H1 (cell line): ENCODE measurements around the gene EIF4EBP2. TPM values are rescaled to one million over a fixed set of nuclear protein-coding genes. Genes with fewer than 3 reads are reported as not detected.
A peak's percentile ranks its signal among the peaks of the same experiment; 100 is the strongest.

Source experiments
- CTCF ChIA-PET: fragments of 300-600 bp; sonication (Branson Sonifier 250); formaldehyde crosslinking; loops from one replicate; lab custom pipeline; 2021; ENCODE audit not compliant: partially characterized antibody; lab: Charles Lee
- POLR2A ChIA-PET: fragments of 300-600 bp; sonication (Branson Sonifier 250); formaldehyde crosslinking; loops from one replicate; lab custom pipeline; 2021; ENCODE audit warnings: inconsistent platforms; ENCODE audit not compliant: partially characterized antibody; lab: Charles Lee
- DNase-seq, 2 experiments: peaks; one replicate each; pipeline versions ENCODE4 v3.0.0 to v3.0.0-alpha.2; 2010 to 2022; ENCODE audit warnings: low spot score in 2 of 2, low read depth in 1 of 2, mixed read lengths in 1 of 2
- FAIRE-seq: peaks from 2 replicates; lab custom pipeline; 2011; peaks lifted over from hg19 to GRCh38; lab: Jason Lieb, UNC
- H2AFZ ChIP-seq: 2 replicates; pipeline ENCODE4 v1.8.1; 2012; ENCODE audit warnings: low read length, inconsistent platforms
- H2AK5ac ChIP-seq: 2 replicates; pipeline ENCODE4 v1.6.1; 2013; ENCODE audit warnings: low read depth, low read length
- H2BK120ac ChIP-seq: replicated peaks from 2 replicates; pipeline ENCODE3; 2013; ENCODE audit warnings: low read depth, low read length, inconsistent platforms
- H2BK12ac ChIP-seq: 2 replicates; pipeline ENCODE4 v1.6.1; 2013; ENCODE audit warnings: low read depth, low read length
- H2BK15ac ChIP-seq: 2 replicates; pipeline ENCODE4 v1.6.1; 2013; ENCODE audit warnings: low read length
- H2BK20ac ChIP-seq: 2 replicates; pipeline ENCODE4 v1.6.1; 2013; ENCODE audit warnings: low read length
- H2BK5ac ChIP-seq: 2 replicates; pipeline ENCODE4 v1.6.1; 2013; ENCODE audit warnings: low read depth, low read length
- H3K14ac ChIP-seq: 2 replicates; pipeline ENCODE4 v1.6.1; 2013; ENCODE audit warnings: inconsistent platforms; ENCODE audit not compliant: insufficient read length
- H3K18ac ChIP-seq: 2 replicates; pipeline ENCODE4 v1.6.1; 2013; ENCODE audit warnings: low read length; ENCODE audit errors: extremely low read depth
- H3K23ac ChIP-seq: 2 replicates; pipeline ENCODE4 v1.6.1; 2013; ENCODE audit warnings: inconsistent platforms; ENCODE audit not compliant: insufficient read length
- H3K23me2 ChIP-seq: 2 replicates; pipeline ENCODE4 v1.6.1; 2013; ENCODE audit warnings: low read depth, low read length
- H3K27ac ChIP-seq: 2 replicates; pipeline ENCODE4 v1.6.1; 2011; ENCODE audit warnings: low read depth, low read length, inconsistent platforms
- H3K27me3 ChIP-seq, 4 experiments: replicated peaks in 1 of 4; 1 replicate in 1 of 4; 2 replicates in 3 of 4; pipeline versions ENCODE4 v1.6.1 to v1.8.1; 2011 to 2013; ENCODE audit warnings: low read length in 3 of 4, mild to moderate bottlenecking in 3 of 4, inconsistent platforms in 2 of 4, mixed read lengths in 2 of 4, moderate library complexity in 1 of 4; ENCODE audit not compliant: control insufficient read depth in 3 of 4, insufficient read depth in 3 of 4; ENCODE audit errors: extremely low read depth in 1 of 4
- H3K36me3 ChIP-seq, 4 experiments: 2 replicates each; pipeline versions ENCODE4 v1.6.1 to v1.8.1; 2011 to 2013; ENCODE audit warnings: mild to moderate bottlenecking in 4 of 4, low read length in 3 of 4, moderate library complexity in 2 of 4, control low read depth in 1 of 4, inconsistent platforms in 1 of 4; ENCODE audit not compliant: insufficient read depth in 4 of 4, control insufficient read depth in 2 of 4
- H3K4ac ChIP-seq: replicated peaks from 2 replicates; pipeline ENCODE3; 2013; ENCODE audit warnings: low read length, low read depth, mixed read lengths, inconsistent platforms; ENCODE audit not compliant: insufficient read length
- H3K4me1 ChIP-seq, 4 experiments: replicated peaks in 1 of 4; 1 replicate in 1 of 4; 2 replicates in 3 of 4; pipeline versions ENCODE4 v1.6.1 to v1.8.1; 2011 to 2013; ENCODE audit warnings: low read length in 3 of 4, inconsistent platforms in 2 of 4, mixed read lengths in 1 of 4; ENCODE audit not compliant: insufficient read depth in 4 of 4, control insufficient read depth in 3 of 4
- H3K4me2 ChIP-seq, 2 experiments: 2 replicates each; pipeline versions ENCODE4 v1.6.1 to v1.8.1; 2011 to 2013; ENCODE audit warnings: low read depth in 2 of 2, low read length in 2 of 2, control low read depth in 1 of 2, inconsistent platforms in 1 of 2, mild to moderate bottlenecking in 1 of 2; ENCODE audit not compliant: insufficient read depth in 1 of 2
- H3K4me3 ChIP-seq, 4 experiments: fragments of 200-600, 300-600 bp in 1 of 4; sonication (generic), shearing (Covaris generic), sonication (Bioruptor Twin) in 1 of 4; 2 replicates each; pipeline versions ENCODE4 v1.5.1 to v1.8.1; 2011 to 2016; ENCODE audit warnings: low read length in 4 of 4, low read depth in 3 of 4, control low read depth in 2 of 4, inconsistent platforms in 2 of 4, mild to moderate bottlenecking in 2 of 4, mixed read lengths in 1 of 4, moderate library complexity in 1 of 4; ENCODE audit not compliant: insufficient read depth in 2 of 4; ENCODE audit errors: extremely low read depth in 1 of 4
- H3K56ac ChIP-seq: replicated peaks from 2 replicates; pipeline ENCODE3; 2013; ENCODE audit warnings: low read depth, mild to moderate bottlenecking, mixed read lengths, low read length, inconsistent platforms; ENCODE audit not compliant: insufficient read length
- H3K79me1 ChIP-seq: 2 replicates; pipeline ENCODE4 v1.6.1; 2013; ENCODE audit warnings: low read depth, low read length, control low read depth
- H3K79me2 ChIP-seq, 2 experiments: 2 replicates each; pipeline versions ENCODE4 v1.6.1 to v1.8.1; 2012 to 2013; ENCODE audit warnings: low read length in 2 of 2, mild to moderate bottlenecking in 2 of 2, inconsistent platforms in 1 of 2; ENCODE audit not compliant: insufficient read depth in 2 of 2, control insufficient read depth in 1 of 2
- H3K9ac ChIP-seq, 4 experiments: replicated peaks in 1 of 4; 1 replicate in 1 of 4; 2 replicates in 3 of 4; pipeline versions ENCODE4 v1.6.1 to v1.8.1; 2011 to 2013; ENCODE audit warnings: low read depth in 3 of 4, low read length in 3 of 4, control low read depth in 2 of 4, mild to moderate bottlenecking in 2 of 4, moderate library complexity in 2 of 4, inconsistent platforms in 1 of 4; ENCODE audit errors: extremely low read depth in 1 of 4
- H3K9me3 ChIP-seq, 2 experiments: 2 replicates each; pipeline versions ENCODE4 v1.6.1 to v1.8.1; 2012 to 2013; ENCODE audit warnings: mild to moderate bottlenecking in 2 of 2, moderate library complexity in 2 of 2, control low read depth in 1 of 2, inconsistent platforms in 1 of 2, low read depth in 1 of 2, low read length in 1 of 2, mixed read lengths in 1 of 2; ENCODE audit not compliant: insufficient read depth in 2 of 2
- H4K20me1 ChIP-seq, 2 experiments: replicated peaks in 1 of 2; 2 replicates each; pipeline versions ENCODE3 to v1.8.1; 2011 to 2013; ENCODE audit warnings: inconsistent platforms in 2 of 2, low read length in 2 of 2, mild to moderate bottlenecking in 1 of 2; ENCODE audit not compliant: insufficient read depth in 2 of 2, control insufficient read depth in 1 of 2
- H4K5ac ChIP-seq: 2 replicates; pipeline ENCODE4 v1.6.1; 2013; ENCODE audit warnings: low read length, low read depth, mixed read lengths, inconsistent platforms; ENCODE audit not compliant: insufficient read length
- H4K8ac ChIP-seq: 2 replicates; pipeline ENCODE4 v1.8.0; 2013; ENCODE audit warnings: mild to moderate bottlenecking, moderate library complexity, low read length, inconsistent platforms; ENCODE audit not compliant: insufficient read depth; ENCODE audit errors: extremely low read depth
- H4K91ac ChIP-seq: replicated peaks from 2 replicates; pipeline ENCODE3; 2013; ENCODE audit warnings: low read length, mixed read lengths, inconsistent platforms; ENCODE audit not compliant: insufficient read length
- BACH1 ChIP-seq: IDR thresholded peaks from 2 replicates; pipeline ENCODE4 v1.6.1; 2012; ENCODE audit warnings: low read length, improper control_type of control experiment
- CHD1 ChIP-seq: IDR thresholded peaks from 2 replicates; pipeline ENCODE4 v1.6.1; 2012; ENCODE audit warnings: low read depth, low read length, improper control_type of control experiment
- HDAC2 ChIP-seq, 2 experiments: fragments of 300-600 bp in 1 of 2; sonication (generic) in 1 of 2; IDR thresholded peaks; 2 replicates each; pipeline ENCODE4 v1.6.1; 2011 to 2012; ENCODE audit warnings: low read depth in 2 of 2, low read length in 2 of 2, mild to moderate bottlenecking in 2 of 2, moderate library complexity in 2 of 2, borderline replicate concordance in 1 of 2, inconsistent platforms in 1 of 2
- JUN ChIP-seq: IDR thresholded peaks from 2 replicates; pipeline ENCODE4 v1.6.1; 2011; ENCODE audit warnings: low read depth, mild to moderate bottlenecking, improper control_type of control experiment, low read length
- KDM4A ChIP-seq: IDR thresholded peaks from one replicate; pipeline ENCODE4 v1.7.1; 2012; ENCODE audit warnings: low read depth, mild to moderate bottlenecking, moderate library complexity, low read length, inconsistent platforms; ENCODE audit not compliant: severe bottlenecking
- MAFK ChIP-seq: IDR thresholded peaks from 2 replicates; pipeline ENCODE4 v1.6.1; 2012; ENCODE audit warnings: low read depth, mild to moderate bottlenecking, improper control_type of control experiment, low read length
- RAD21 ChIP-seq, 2 experiments: IDR thresholded peaks in 1 of 2; conservative IDR thresholded peaks in 1 of 2; 2 replicates each; pipeline ENCODE4 v1.6.1; 2011; ENCODE audit warnings: low read depth in 2 of 2, low read length in 2 of 2, improper control_type of control experiment in 1 of 2, inconsistent platforms in 1 of 2, mild to moderate bottlenecking in 1 of 2, moderate library complexity in 1 of 2
- RBBP5 ChIP-seq: IDR thresholded peaks from 2 replicates; pipeline ENCODE4 v1.7.1; 2012; ENCODE audit warnings: low read depth, mild to moderate bottlenecking, inconsistent platforms, low read length, moderate library complexity, borderline replicate concordance
- SAP30 ChIP-seq: fragments of 300-600 bp; sonication (generic); IDR thresholded peaks from 2 replicates; pipeline ENCODE4 v1.7.1; 2012; ENCODE audit warnings: low read length, moderate library complexity, mild to moderate bottlenecking, inconsistent platforms; ENCODE audit not compliant: insufficient read depth, insufficient replicate concordance
- ZNF274 ChIP-seq: IDR thresholded peaks from 2 replicates; pipeline ENCODE4 v1.7.0; 2012; ENCODE audit warnings: low read length, borderline replicate concordance; ENCODE audit errors: extremely low read depth
- WGBS, 2 experiments: shearing (Covaris generic) in 1 of 2; methylation state at CpG; one replicate each; pipeline versions ENCODE4 v1.1.6 to v1.1.7; 2013 to 2015; ENCODE audit warnings: low lambda C conversion rate in 2 of 2, mixed read lengths in 2 of 2, inconsistent platforms in 1 of 2, low coverage in 1 of 2, missing lambda C conversion rate in 1 of 2; ENCODE audit not compliant: insufficient replicate concordance in 2 of 2, insufficient coverage in 1 of 2, insufficient read length in 1 of 2; ENCODE audit errors: extremely low coverage in 1 of 2, missing lambda C conversion rate in 1 of 2; 5-methylcytosine and 5-hydroxymethylcytosine counted together
- polyA plus RNA-seq, 7 experiments: library from polyadenylated mRNA; depleted of rRNA in 3 of 7; stranded (reverse) in 5 of 7; unstranded in 2 of 7; fragments of >200 nt in 5 of 7; fragments of 200-250 nt in 2 of 7; gene quantifications; 1 replicate in 5 of 7; 2 replicates in 1 of 7; 4 replicates in 1 of 7; pipeline versions ENCODE4 v1.2.1 to v1.2.3, GENCODE V29; 2011 to 2013; ENCODE audit warnings: missing spikeins in 2 of 7, mixed read lengths in 2 of 7
- total RNA-seq: library from RNA; stranded (reverse); fragmentation: NEBNext Ultra II Directional; extraction: Animal tissue kit (Norgen Biotek cat#: 25700); gene quantifications from 2 replicates; pipeline ENCODE4 v1.2.1, GENCODE V29; 2021

The EIF4EBP2 gene
- total and polyA plus RNA-seq, 2 of the 8 experiments (the other 6 are each of a cell fraction or from before 2014, with no cell fraction given): 55.3 to 144 TPM

- no peak overlapping the region for H3K56ac ChIP-seq
- H4K20me1 ChIP-seq: no peaks in the 10 kb centered on the region
- POLR2A ChIA-PET: interaction anchor here (1.1 to 2.1 kb wide), 5 partner anchors 10 to 54 kb away, joined by 3 to 5 read pairs (median 3); no protein-coding TSS in a partner anchor
- H2AFZ ChIP-seq: no peak overlapping the region; the same call in 1 of the 2 replicates
- no peaks in the 10 kb centered on the region; a peak in 1 of 8 replicates for H3K36me3 ChIP-seq
- peak overlapping the region; percentile 51; the same call in 1 of the 2 replicates for H4K8ac ChIP-seq
- H3K9me3 ChIP-seq: no peaks in the 10 kb centered on the region
- peak overlapping the region; percentile 23 to 68 (median 54) for H3K4me3 ChIP-seq
- peaks cover 12% of the 10 kb centered on the region; the same call in 1 of the 2 replicates for H3K23me2 ChIP-seq
- no peak overlapping the region for H4K5ac ChIP-seq
- peak in 1 of 2 experiments; percentile 73 for DNase-seq
- CTCF ChIA-PET: interaction anchor here (0.6 to 43.0 kb wide), 7 partner anchors 11 to 342 kb away, joined by 3 to 908 read pairs (median 4); partner anchors contain the start of gene PALD1
- H3K27me3 ChIP-seq: peaks cover 21 to 49% (median 48%) of the 10 kb centered on the region in 4 experiments
- no peaks in the 10 kb centered on the region for H3K79me1 ChIP-seq
- H3K23ac ChIP-seq: no peak overlapping the region
- H2BK12ac ChIP-seq: peak overlapping the region; percentile 75; the same call in 1 of the 2 replicates
- no peak overlapping the region for H4K91ac ChIP-seq
- H3K14ac ChIP-seq: no peak overlapping the region
- 2% methylated on average over 36 of the region's 62 CpGs; no CpG with 5 or more reads in 1 of the 2 experiments for WGBS, 2 experiments
- peak overlapping the region; percentile 57 to 81 for H3K4me2 ChIP-seq
- no peak overlapping the region for H2BK20ac ChIP-seq
- H3K9ac ChIP-seq: no peak overlapping the region; a peak in 1 of 7 replicates
- FAIRE-seq: no peak
- peaks cover 10 to 39% (median 23%) of the 10 kb centered on the region in 4 experiments for H3K4me1 ChIP-seq
- H3K27ac ChIP-seq: no peak overlapping the region
- peak overlapping the region; percentile 80; the same call in 1 of the 2 replicates for H2BK5ac ChIP-seq
- peak overlapping the region; percentile 61; the same call in 1 of the 2 replicates for H2BK15ac ChIP-seq
- H3K18ac ChIP-seq: peak overlapping the region; percentile 83; the same call in 1 of the 2 replicates
- no peak overlapping the region for H2BK120ac ChIP-seq
- no peak overlapping the region for H3K4ac ChIP-seq
- H3K79me2 ChIP-seq: no peaks in the 10 kb centered on the region
- no peak overlapping the region for H2AK5ac ChIP-seq
- TF ChIP-seq BACH1 (no peak), CHD1 (no peak), ZNF274 (no peak), RAD21 (IDR thresholded peaks at IDR 0.05 in 1 of 2, conservative IDR thresholded peaks at IDR 0.05 in 1 of 2; ENCODE audit: low read depth in 2 of 2, low read length in 2 of 2) (no peak), KDM4A (peak; percentile 60), JUN (no peak), MAFK (no peak), HDAC2 (IDR thresholded peaks at IDR 0.05; ENCODE audit: borderline replicate concordance in 1 of 2, low read depth in 2 of 2, low read length in 2 of 2) (no peak), RBBP5 (no peak), SAP30 (no peak)
Measured at GRCh38 chr10:70458329-70459060, 54.5 kb downstream of the EIF4EBP2 start.
